Measurements from ENCODE around the gene ADIRF.

The ADIRF gene

GRCh38 chr10:86967481-86967941 is 771 bp upstream of the ADIRF start:
- no peak for TF ChIP-seq CTCF (conservative IDR thresholded peaks at IDR 0.05; ENCODE audit: low read depth, low read length)
- no peak for DNase-seq (ENCODE audit: low read depth)
- no peak overlapping the region for H3K4me3 ChIP-seq (ENCODE audit: low read depth, low read length)

- TF ChIP-seq CTCF (conservative IDR thresholded peaks at IDR 0.05; ENCODE audit: low read depth, low read length) = no peak
- DNase-seq (ENCODE audit: low read depth) = no peak
- no peak overlapping the region for H3K4me3 ChIP-seq (ENCODE audit: low read depth, low read length)
Measured at GRCh38 chr10:86968994-86969355, 693 bp downstream of the ADIRF start.

- DNase-seq (ENCODE audit: low read depth) = no peak
- no peak for TF ChIP-seq CTCF (conservative IDR thresholded peaks at IDR 0.05; ENCODE audit: low read depth, low read length)
- no peak overlapping the region for H3K4me3 ChIP-seq (ENCODE audit: low read depth, low read length)
Measured at GRCh38 chr10:86969421-86970041, 1.2 kb downstream of the ADIRF start.

GRCh38 chr10:86970162-86970981 is 2.1 kb downstream of the ADIRF start:
- DNase-seq (ENCODE audit: low read depth) = no peak
- TF ChIP-seq CTCF (conservative IDR thresholded peaks at IDR 0.05; ENCODE audit: low read depth, low read length) = no peak
- peak overlapping the region; percentile 66 for H3K4me3 ChIP-seq (ENCODE audit: low read depth, low read length)

- H3K4me3 ChIP-seq (ENCODE audit: low read depth, low read length) = peak overlapping the region; percentile 66
- DNase-seq (ENCODE audit: low read depth) = no peak
- no peak for TF ChIP-seq CTCF (conservative IDR thresholded peaks at IDR 0.05; ENCODE audit: low read depth, low read length)
Measured at GRCh38 chr10:86970982-86971231, 2.6 kb downstream of the ADIRF start.

GRCh38 chr10:86971232-86971991 is 3.1 kb downstream of the ADIRF start:
- TF ChIP-seq CTCF (conservative IDR thresholded peaks at IDR 0.05; ENCODE audit: low read depth, low read length) = peak; percentile 1
- DNase-seq (ENCODE audit: low read depth) = peak; percentile 75
- H3K4me3 ChIP-seq (ENCODE audit: low read depth, low read length) = peak overlapping the region; percentile 66
